GM19240 (cell line): ENCODE measurements around the gene ATP5F1D.

Experiments used
- DNase-seq: peaks from one replicate; pipeline ENCODE4 v3.0.0; 2011; ENCODE audit warnings: low spot score; ENCODE audit not compliant: insufficient read length

The ATP5F1D gene

GRCh38 chr19:1291761-1292418 is 50.3 kb downstream of the ATP5F1D start:
- peak; percentile 61 for DNase-seq

GRCh38 chr19:1292419-1293151 is 51.0 kb downstream of the ATP5F1D start:
- no peak for DNase-seq

- DNase-seq = no peak
Observed at GRCh38 chr19:1293782-1294604, 52.4 kb downstream of the ATP5F1D start.
